Measurements from ENCODE around the gene POU2F1.

Gene POU2F1

DNA sequence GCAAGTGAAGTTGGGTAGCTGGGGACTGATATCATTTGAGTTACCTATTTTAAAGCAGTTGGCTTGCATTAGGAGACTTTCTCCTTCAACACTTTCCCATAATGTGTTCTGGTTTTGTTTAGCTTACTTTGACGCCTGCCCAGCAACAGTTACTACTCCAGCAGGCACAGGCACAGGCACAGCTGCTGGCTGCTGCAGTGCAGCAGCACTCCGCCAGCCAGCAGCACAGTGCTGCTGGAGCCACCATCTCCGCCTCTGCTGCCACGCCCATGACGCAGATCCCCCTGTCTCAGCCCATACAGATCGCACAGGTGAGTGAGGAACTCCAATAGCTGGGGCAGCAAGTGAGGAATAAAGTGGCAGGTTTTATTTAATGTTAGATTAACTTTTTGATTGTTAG lies 153.3 kb downstream of the POU2F1 start:
- no peak for DNase-seq (ENCODE audit: low read depth)
- TF ChIP-seq, protein P1, sequence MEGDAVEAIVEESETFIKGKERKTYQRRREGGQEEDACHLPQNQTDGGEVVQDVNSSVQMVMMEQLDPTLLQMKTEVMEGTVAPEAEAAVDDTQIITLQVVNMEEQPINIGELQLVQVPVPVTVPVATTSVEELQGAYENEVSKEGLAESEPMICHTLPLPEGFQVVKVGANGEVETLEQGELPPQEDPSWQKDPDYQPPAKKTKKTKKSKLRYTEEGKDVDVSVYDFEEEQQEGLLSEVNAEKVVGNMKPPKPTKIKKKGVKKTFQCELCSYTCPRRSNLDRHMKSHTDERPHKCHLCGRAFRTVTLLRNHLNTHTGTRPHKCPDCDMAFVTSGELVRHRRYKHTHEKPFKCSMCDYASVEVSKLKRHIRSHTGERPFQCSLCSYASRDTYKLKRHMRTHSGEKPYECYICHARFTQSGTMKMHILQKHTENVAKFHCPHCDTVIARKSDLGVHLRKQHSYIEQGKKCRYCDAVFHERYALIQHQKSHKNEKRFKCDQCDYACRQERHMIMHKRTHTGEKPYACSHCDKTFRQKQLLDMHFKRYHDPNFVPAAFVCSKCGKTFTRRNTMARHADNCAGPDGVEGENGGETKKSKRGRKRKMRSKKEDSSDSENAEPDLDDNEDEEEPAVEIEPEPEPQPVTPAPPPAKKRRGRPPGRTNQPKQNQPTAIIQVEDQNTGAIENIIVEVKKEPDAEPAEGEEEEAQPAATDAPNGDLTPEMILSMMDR (conservative IDR thresholded peaks at IDR 0.05; ENCODE audit: control insufficient read depth, insufficient read depth, low read depth, low read length): no peak

DNA sequence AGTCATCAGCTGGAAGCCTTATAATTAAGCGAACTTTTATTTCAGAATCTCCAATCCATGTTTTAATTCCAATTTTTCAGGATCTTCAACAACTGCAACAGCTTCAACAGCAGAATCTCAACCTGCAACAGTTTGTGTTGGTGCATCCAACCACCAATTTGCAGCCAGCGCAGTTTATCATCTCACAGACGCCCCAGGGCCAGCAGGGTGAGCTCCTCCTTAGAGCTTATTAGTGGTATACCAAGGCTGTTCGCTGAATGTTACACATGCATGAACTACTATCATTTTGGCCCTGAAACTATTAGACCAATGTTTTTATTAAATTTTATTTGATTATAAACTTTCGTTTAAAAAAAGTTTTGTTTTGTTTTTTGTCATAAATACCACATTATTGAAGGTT lies 155.3 kb downstream of the POU2F1 start:
- DNase-seq (ENCODE audit: low read depth): no peak

More for the DNA sequence above, 153.3 kb downstream of the POU2F1 start:
- H3K4me3 ChIP-seq (ENCODE audit: control insufficient read depth, low read depth, low read length): no peak overlapping the region

DNA sequence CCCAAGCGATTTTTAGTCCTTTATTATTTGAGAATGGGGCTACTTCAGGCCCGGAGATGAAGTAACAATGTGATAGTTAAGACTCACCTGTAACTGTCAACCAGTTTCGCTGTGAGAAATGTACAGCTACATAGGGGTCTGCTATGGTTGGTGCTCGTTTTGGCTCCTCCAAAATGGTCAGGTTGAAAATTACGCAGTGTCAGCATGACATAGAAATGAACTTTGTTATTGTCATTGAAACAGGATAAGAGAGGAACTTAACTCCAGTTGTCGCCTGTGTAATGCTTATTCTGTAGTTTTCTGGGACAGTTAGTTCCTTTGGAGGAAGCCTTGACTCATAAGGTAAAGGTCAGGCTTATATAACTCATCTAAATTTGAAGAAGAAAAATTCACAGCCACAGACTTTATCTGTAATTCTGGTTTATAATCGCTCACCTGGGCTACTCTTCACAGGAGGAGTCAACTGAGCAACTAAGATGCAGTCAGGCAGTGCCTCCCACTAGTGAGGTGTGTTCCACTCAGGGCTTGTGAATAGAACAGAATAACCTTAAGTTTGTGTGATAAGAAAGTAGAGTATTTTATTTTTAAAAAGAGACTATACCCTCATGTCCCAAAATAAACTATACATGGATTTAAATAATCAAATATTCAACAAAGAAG lies 166.7 kb downstream of the POU2F1 start:
- H3K4me3 ChIP-seq (ENCODE audit: control insufficient read depth, low read depth, low read length): no peak overlapping the region
- no peak for DNase-seq (ENCODE audit: low read depth)
- TF ChIP-seq, protein P1 (conservative IDR thresholded peaks at IDR 0.05; ENCODE audit: control insufficient read depth, insufficient read depth, low read depth, low read length): no peak

More for the DNA sequence above, 155.3 kb downstream of the POU2F1 start:
- H3K4me3 ChIP-seq (ENCODE audit: control insufficient read depth, low read depth, low read length): no peak overlapping the region
- TF ChIP-seq, protein P1 (conservative IDR thresholded peaks at IDR 0.05; ENCODE audit: control insufficient read depth, insufficient read depth, low read depth, low read length): no peak

DNA sequence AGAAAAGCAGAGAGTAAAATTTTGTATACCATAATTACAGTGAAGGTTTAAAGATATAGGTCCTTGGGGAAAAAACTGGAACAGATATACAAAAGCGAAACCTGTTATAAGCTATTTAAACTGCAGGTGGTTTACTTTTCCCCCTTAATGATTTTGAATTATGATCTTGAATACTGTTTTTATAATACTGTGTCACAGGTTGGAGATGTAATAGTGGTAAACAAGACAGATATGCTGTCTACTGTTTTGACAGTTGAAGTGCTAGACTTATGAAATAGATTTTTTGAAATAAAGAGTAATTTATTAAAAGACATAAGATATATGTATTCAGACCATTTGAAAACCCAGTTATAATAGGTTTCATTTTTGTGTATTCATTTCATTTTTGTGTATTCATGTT lies 168.3 kb downstream of the POU2F1 start:
- no peak overlapping the region for H3K4me3 ChIP-seq (ENCODE audit: control insufficient read depth, low read depth, low read length)
- TF ChIP-seq, protein P1 (conservative IDR thresholded peaks at IDR 0.05; ENCODE audit: control insufficient read depth, insufficient read depth, low read depth, low read length): no peak

DNA sequence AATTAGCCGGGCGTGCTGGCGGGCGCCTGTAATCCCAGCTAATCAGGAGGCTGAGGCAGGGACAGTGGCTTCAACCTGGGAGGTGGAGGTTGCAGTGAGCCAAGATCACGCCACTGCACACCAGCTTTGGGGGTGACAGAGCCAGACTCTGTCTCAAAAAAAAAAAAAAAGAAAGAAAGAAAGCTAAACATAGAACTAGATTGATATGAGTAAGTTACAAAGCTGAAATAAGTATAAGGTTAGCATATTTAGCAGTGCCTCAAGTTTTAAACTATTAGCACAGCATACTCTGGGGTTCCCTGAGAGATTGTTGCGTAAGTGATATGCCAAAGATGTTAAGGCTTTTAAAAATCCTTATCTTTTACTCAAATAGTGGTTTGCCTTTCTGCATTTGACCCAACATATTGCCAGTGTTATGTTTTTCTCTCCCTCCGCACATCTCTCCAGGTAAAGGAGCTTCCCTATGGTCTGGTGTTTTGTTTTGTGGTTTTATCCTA lies 171.6 kb downstream of the POU2F1 start:
- H3K4me3 ChIP-seq (ENCODE audit: control insufficient read depth, low read depth, low read length): no peak overlapping the region
- TF ChIP-seq, protein P1 (conservative IDR thresholded peaks at IDR 0.05; ENCODE audit: control insufficient read depth, insufficient read depth, low read depth, low read length): no peak
- DNase-seq (ENCODE audit: low read depth): no peak

More for the DNA sequence above, 168.3 kb downstream of the POU2F1 start:
- DNase-seq (ENCODE audit: low read depth): no peak

DNA sequence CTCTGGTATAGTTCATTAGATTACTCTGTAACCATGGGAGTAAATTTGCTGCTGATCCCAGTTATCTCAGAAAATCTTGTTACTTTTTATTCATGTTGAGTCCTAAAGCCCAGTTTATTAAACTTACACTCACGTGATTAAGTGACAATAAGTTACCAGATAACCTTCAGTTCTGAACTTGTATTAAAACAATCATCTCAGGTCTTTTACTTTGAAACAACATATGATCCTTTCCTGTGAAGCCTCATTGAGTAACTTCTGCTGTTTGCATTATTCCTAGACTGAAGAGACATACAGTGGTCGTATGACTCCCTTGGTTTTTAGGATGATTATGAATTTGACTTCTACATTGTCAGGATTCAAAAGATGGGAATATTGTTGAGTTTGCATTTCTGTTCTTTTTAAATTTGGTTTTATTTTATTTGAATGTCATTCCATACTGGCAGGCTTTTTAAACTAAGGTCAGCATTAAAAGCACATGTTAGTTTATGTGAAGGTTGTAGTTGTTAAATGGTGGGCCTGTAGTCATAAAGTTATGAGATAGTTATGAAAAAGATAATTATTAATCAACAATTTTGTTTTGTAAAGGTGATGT lies 179.8 kb downstream of the POU2F1 start:
- no peak for DNase-seq (ENCODE audit: low read depth)
- TF ChIP-seq, protein P1 (conservative IDR thresholded peaks at IDR 0.05; ENCODE audit: control insufficient read depth, insufficient read depth, low read depth, low read length): no peak
- H3K4me3 ChIP-seq (ENCODE audit: control insufficient read depth, low read depth, low read length): no peak overlapping the region
